PC-3 (cell line): ENCODE data around the gene AGAP4.
"Not testable (repeated sequence)": the region's sequence is repeated elsewhere in the genome, so short reads cannot be mapped to it uniquely, and the experiment has no call there.

ENCODE experiments used
- CTCF ChIP-seq: fragments of 300-600 bp; sonication (generic); conservative IDR thresholded peaks from 2 replicates; pipeline ENCODE4 v1.5.1; 2017; ENCODE audit warnings: antibody characterized with exemption, low read depth, mild to moderate bottlenecking, low read length
- EZH2 ChIP-seq: fragments of 300-600 bp; sonication (generic); IDR thresholded peaks from one replicate; pipeline ENCODE4 v1.6.1; 2017; ENCODE audit warnings: antibody characterized with exemption, mild to moderate bottlenecking, low read length; ENCODE audit not compliant: unreplicated experiment
- EZH2phosphoT487 ChIP-seq: fragments of 300-600 bp; sonication (generic); IDR thresholded peaks from 2 replicates; pipeline ENCODE4 v1.6.1; 2018; ENCODE audit warnings: mild to moderate bottlenecking, antibody characterized with exemption, low read length, borderline replicate concordance

GRCh38 chr10:45803060-45804010, 44.0 kb downstream of the AGAP4 start:
- not testable (repeated sequence) for TF ChIP-seq CTCF, EZH2, EZH2phosphoT487
